KOPT-K1 (cell line): ENCODE data around the gene LUC7L2.
"Not testable (repeated sequence)": the region's sequence is repeated elsewhere in the genome, so short reads cannot be mapped to it uniquely, and the experiment has no call there.

Experiments used
- H3K27ac ChIP-seq: fragments of 200-600 bp; sonication (generic); 2 replicates; pipeline ENCODE4 v1.5.1; 2016; ENCODE audit warnings: antibody characterized with exemption, mild to moderate bottlenecking, low read depth, low read length; ENCODE audit not compliant: poor library complexity, severe bottlenecking
- H3K36me3 ChIP-seq: fragments of 200-600 bp; sonication (generic); 2 replicates; pipeline ENCODE4 v1.5.1; 2017; ENCODE audit warnings: antibody characterized with exemption, mild to moderate bottlenecking, low read length, moderate library complexity; ENCODE audit not compliant: insufficient read depth
- H3K9me3 ChIP-seq: fragments of 200-600 bp; sonication (generic); 2 replicates; pipeline ENCODE4 v1.5.1; 2017; ENCODE audit warnings: antibody characterized with exemption, low read length, mild to moderate bottlenecking; ENCODE audit not compliant: insufficient read depth, poor library complexity, severe bottlenecking

LUC7L2 gene

GRCh38 chr7:139467729-139468128 lies 108.0 kb downstream of the LUC7L2 start:
- not testable (repeated sequence) for H3K36me3 ChIP-seq, H3K27ac ChIP-seq, H3K9me3 ChIP-seq

- H3K27ac ChIP-seq, H3K9me3 ChIP-seq, H3K36me3 ChIP-seq: not testable (repeated sequence)
Measured at GRCh38 chr7:139468281-139468680, 108.6 kb downstream of the LUC7L2 start.

GRCh38 chr7:139471740-139472353 lies 112.2 kb downstream of the LUC7L2 start:
- Histone ChIP-seq H3K9me3 (peaks cover 7% of the 10 kb centered on the region), H3K36me3 (no peaks in the 10 kb centered on the region), H3K27ac (no peak overlapping the region)
